Activated CD8-positive, alpha-beta memory T cell treated with anti-CD3 and anti-CD28 coated beads for 4 hours (primary cell): ENCODE data around the gene SIRPA.

Experiments used
- DNase-seq, 2 donors: peaks; one replicate each; pipeline ENCODE4 v3.0.0-alpha.2; 2020; ENCODE audit warnings: low read depth in 2 of 2

SIRPA gene

DNA sequence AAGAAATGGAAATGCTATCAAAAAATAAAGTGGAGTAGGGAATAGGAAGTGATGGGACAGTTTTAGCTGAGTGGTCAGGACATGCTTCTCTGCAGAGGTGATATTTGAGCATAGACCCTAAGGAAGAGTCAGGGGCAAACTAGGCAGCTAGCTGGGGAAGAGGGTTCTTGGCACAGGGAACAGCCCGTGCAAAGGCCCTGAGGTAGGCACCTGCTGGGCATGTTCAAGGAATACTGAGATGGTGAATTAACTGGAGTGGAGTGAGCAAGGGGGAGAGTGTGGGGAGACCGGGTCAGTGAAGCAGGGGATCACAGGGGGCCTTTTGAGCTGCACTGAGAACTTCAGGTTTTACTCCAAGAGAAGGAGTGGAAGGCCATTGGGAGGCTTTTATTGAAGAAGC lies 7.5 kb upstream of the SIRPA start:
- DNase-seq: no peak

DNA sequence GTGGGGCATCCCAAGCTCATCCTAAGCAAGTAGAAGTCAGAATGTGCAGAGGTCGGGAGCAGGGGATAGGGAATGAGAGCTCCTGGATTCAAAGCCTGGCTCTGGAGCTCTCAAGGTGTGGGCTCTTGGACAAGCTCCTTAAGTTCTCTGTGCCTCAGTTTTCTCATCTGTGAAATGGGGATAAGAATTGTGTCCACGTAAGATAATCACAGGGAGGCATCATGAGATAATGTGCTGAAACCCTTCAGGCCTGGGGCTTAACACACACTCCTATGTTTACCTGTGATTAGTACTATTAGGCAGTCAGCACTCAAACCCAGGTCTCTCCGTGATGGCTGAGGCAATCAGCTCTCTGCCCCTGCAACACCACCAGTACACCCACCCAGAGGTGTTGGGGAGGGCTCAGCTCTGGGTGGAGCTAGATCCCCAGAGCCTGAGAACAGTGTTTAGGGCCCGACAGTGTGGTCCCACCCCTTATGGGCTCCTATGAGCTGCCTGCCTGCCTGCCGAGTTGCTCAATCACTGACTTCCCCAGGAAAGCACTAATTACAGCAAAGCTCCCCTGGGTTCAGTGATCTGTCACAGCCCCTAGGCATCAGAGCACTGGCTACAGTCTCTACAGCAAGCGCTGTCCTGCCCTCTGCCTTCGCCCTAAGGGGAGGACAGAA lies 6.3 kb upstream of the SIRPA start:
- no peak for DNase-seq

DNA sequence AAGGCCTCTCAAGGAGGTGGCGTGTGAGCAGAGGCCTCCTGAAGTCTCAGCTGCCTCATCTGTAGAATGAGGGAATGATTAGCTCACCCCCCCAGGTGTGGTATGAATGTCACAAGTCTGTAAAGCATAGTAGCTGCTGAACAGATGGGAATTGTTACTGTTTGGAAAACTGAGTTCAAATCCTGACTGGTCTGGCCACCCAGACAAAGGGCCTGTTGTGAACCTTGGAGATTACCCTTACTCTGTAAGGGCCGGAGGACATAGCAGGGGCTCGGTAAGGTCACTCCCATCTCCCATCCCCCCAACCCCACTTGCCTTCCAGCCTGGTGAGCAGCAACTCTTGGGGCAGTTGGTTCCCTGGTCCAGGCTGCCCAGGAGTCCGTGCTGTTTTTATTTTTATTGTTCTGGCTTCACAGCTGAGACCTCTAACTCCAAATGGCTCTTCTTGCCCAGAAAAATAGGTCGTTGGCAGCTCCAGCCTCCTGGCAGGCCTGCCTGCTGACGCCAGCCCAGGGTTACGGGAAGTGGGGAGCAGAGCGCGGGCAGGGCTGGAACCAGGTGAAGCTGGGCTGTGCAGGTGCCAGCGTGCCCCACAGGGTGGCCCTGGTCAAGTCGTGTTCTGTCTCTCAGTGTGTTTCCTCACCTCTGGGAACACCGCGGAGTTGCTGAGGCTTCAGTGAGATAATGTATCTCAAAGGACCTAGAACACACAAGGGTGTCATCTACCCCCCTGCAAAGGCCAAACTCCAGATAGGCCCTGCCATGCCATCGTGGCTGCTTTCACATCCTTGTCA lies 4.5 kb upstream of the SIRPA start:
- no peak for DNase-seq

DNA sequence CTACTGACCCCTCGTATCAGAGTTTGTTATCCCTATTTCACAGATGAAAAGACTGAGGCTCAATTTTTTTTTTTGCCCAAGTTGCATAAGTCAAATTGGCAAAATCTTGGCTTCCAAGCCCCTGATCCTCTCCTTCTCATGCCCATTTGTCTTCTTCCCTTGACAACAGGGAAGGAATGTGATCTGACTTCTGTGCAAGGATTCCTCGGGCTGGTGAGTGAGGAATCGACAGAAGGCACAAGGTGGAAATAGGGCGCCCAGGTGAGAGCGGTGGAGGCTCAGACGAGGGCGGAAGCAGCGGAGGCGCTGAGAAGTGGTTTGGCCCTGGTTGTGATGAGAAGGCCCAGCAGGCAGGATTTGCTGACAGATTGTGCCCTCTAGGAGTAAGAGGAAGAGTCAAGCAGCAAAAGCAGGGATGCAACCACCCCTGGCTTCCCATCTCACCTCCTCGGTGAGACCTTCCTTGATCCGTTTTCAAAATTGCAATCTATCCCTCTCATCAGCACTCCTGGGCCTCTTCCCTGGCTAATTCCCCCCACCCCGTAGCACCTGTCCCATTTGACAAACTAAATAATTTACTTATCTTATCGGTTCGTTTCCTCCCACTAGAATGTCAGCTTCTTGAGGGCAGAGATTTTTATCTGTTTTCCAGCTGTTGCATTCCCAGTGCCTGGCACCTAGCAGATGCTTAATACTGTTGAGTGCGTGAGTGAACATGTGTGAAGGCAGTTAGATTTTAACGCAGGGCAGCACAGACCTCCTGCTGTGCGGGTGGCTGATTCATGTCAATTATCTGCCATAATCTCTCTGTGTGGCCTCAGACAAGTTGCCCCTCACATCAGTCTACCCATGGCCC lies 3.7 kb upstream of the SIRPA start:
- no peak for DNase-seq

DNA sequence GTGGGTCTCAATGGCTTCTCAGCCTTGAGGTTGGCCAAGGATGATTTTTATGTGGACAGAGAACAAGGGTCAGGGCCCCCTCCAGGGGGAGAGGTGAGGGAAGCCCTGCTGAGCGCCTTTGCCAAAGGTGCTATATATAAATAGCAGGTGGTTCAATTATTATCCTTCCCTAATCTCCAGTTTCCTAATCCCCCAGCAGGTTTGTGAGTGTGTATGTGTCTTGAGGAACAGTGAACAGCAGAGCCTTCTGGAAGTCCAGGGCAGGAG lies 3.2 kb upstream of the SIRPA start:
- DNase-seq: no peak

DNA sequence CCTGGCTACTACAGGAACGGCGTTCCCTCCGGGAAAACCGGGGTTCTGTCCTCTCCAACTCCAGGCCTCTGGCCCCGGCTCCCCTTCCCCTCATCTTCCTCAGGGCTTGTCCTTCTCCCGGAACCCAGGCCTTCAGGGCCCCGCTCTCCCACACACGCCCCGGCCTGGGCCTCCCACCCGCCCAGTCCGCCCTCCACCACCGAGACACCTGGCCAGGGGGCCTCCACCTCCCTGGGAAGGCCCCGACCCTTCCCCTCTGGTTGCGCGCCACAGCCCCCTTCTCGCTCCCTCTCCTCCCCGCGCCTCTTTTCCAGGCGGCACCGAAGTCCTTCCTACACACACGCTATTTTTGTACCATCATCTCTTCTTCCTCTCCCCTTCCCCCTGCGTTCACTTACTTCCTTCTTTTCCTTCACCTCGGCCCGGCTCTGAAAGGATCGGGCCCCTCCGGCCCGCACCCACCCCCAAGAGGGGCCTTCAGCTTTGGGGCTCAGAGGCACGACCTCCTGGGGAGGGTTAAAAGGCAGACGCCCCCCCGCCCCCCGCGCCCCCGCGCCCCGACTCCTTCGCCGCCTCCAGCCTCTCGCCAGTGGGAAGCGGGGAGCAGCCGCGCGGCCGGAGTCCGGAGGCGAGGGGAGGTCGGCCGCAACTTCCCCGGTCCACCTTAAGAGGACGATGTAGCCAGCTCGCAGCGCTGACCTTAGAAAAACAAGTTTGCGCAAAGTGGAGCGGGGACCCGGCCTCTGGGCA lies 1.3 kb upstream of the SIRPA start:
- DNase-seq: no peak

DNA sequence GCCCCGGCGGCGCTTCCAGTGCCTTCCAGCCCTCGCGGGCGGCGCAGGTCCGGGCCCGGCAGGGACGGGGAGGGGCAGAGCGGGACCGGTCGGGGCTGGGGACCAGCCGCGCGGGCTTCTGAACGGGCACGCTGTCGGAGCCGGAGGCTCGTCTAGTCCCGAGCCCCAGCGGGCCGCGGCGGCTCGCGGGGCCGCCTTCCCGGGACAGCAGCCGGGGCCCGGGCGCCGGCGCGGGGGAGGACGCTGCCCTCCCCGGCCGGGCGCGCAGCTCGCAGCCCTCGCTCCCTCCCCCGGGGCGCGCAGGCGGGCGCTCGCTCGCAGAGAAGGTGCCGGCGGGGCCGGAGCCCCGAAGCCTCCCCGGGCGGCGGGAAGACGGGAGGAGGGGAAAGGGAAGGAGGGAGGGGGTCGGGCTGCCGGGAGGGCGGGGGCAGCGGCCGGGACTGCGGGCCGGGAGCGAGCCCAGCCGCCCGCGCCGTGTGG lies 696 bp upstream of the SIRPA start:
- no peak for DNase-seq

DNA sequence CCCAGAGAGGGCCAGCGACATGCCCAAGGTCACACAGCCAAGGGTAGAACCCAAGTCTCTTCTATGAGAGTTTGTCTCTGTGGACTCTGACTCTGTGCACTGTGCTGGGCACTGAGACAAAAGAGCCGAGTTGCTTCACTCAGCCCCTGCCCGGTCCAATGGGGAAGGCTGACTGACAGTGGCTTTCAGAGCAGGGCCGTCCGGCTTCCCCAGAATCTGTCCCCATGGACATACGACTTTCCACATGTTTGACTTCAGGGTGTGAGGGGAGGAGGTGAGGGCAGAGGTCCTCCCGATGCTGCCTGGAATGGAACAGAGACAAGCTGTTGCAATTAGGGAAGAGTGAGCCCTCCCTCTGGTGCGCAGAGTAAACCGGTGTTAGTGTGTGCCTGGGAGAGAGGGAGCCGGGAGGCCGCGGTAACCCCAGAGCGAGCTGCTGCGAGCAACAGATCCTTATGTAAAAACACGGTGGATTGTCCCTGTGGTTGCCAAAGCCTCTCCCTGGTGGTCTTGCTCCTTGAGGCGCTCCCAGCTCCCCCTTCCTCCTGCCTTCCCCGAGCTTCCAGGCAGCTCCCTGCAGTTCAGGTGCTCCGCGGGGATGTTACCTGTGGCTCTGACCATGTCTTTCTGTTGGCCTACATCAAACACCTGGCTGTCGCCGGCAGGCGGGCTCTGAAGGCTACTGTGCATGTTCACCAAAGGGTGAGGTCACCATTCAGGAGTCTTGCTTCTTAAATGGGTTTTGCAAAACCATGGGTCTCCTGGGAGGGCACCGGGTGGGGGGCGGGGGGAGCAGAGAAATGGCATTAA lies 672 bp downstream of the SIRPA start:
- DNase-seq: no peak

DNA sequence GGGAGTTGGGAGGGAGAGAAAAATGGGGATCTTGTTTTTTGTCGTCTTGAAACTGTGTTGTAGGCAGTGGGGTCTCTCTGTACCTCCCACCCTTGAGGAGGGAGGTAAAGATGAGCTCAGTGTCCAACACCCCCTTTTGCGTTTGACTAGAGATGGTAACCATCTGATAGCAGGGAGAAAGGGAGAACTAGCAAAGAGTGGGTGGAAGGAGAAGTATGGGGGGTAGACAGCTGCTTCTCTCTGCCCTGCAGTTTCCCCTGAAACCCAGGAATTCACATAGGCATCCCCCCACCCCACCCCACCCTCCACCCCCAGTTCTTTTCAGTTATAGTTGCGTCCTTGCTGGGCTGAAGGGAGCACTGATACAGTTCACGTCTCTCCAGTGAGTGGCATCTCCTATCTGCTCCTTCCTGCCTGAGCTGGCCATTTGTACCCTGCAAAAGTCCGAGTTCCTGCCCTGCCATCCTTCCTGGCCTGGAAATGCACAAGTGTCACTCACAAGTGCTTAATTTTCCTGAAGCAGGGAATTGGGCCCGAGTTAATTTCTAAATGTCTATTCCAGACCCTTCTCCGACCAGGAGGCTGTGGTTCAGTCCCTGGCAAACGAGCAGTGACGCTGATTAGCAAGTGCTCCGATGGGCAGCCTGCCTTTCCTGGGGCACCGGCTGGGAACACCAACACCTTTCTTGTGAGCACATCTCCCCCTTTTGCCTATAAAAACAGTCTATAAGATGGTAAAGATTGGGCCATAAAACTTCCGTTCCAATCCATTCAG lies 1.5 kb downstream of the SIRPA start:
- no peak for DNase-seq

DNA sequence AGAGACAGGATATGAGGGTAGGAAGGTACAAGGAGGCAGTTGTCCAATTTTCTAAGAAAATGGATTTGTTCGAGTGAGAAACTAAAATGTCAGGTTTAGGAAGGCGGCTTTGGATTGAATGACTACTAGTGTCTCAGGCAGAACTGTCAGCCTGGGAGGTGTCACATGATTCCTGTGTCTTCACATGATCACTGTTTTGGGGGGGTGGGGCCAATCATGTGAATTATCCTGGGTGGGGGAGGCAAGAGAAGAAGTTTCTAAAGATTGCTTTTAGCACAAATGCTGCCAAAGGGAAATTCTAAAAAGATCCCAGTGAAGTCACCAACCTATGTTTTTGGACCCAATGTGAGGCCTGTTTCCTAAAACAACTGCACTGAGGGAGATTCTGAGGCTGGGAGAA lies 2.3 kb downstream of the SIRPA start:
- no peak for DNase-seq

DNA sequence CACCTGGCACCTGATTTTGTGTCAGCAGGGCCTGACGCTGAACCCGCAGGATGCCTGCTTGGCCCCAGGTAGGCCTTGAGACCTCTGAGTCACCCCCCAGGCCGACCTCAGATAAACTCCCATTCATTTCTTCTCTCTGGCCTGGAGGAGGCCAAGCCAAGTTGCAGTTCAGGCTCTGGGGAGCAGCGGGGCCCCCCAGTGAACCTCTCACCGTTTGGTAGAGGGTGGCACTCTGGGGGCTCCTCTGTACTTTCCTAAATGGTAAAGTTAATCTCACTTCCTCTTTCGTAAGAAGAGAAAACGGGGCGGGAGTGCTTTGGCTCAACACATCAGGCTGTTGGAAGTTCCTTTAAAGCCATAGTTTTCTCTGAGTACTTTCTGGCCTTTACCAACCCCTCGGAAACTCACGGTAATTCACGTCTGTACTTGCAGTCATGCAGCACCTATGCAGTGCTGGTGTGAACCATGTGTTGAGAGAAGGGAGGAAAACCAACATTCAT lies 2.8 kb downstream of the SIRPA start:
- no peak for DNase-seq

DNA sequence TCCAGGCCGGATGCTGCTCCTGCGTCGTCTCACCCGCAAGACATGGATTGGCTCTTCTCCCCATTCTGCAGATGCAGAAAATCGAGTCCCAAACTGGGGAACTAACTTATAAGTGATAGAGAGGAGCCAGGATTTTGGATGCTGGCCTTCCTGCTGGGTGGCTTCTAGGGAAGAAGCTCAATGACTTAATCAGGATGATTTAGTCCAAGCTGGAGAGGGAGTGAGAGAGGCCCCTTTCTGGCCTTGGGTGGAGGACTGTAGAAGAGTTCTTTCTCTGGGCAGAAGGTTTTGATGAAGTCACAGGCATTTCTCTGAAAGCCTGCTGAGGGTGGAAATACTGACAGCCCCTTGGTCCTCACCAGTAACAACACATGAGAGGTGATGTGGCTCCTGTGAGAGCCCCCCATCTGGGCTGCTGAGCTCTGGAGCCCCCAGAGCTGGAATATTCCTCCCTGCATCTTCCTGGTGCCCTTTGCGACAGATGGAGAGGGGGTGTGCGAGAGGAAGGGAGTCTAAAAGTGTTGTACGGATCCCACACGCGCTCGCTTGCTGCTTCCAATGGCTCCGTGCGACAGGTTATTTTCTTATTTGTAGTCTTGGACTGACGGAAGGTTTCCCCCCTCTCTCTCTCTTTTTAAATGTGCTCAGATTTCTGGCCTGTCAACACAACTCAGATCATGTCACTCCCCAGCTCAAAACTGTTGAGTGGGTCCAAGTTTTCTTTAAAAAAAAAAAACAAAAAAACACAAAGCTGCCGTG lies 3.5 kb downstream of the SIRPA start:
- DNase-seq: no peak

DNA sequence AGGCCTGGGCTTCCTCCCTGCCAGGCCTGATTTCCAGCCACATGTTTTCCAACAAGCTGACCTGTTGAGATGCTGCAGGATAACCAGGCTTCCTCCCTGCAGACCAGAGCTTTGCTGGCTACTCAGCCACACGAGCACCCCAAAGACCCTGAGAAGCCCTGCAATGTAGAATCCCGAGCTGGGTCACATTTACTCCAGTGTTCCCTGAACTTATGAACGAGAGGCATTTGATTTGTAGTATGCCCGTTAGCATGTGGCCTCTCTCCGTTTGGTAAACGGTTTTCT lies 4.0 kb downstream of the SIRPA start:
- DNase-seq: no peak

DNA sequence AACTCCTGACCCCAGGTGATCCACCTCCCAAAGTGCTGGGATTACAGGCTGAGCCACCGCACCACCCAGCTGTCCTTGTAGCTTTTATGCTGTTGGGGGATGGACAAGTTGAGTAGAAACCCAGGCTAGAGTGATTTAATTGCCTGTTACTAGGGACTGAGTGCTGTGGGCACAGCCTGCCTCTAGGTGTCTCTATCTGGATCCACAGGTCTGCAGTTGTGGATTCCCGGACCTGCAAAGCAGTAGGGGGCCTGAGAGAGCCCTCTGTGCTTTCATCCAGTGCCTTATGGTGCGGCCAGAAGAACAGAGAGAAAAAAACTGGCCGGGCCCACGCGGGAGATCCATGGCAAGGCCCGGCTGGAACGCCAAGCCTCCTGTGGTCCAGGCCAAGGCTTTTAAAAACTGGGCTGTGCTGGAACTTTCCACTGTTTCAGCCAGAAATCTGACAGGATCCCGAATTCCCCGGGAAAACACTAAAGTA lies 5.2 kb downstream of the SIRPA start:
- DNase-seq: no peak

DNA sequence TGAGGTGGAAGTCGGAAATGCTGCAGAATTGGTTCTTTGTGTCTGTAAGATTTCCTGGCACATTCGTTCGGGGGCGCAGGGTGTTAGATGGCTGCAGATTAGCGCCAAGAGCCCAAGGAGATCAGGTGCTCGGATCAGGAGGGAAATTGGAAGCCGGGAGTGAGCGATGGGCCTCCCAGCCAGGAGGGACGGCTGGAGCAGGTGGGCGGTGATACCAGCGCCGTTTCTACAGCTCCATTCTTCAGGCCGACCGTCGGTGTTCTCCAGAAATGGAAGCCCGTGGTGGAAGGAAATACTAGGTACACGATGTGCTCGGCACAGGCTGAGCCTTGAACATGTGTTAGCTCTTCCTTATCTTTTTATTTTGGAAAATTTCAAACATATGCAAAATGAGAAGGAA lies 6.5 kb downstream of the SIRPA start:
- no peak for DNase-seq

DNA sequence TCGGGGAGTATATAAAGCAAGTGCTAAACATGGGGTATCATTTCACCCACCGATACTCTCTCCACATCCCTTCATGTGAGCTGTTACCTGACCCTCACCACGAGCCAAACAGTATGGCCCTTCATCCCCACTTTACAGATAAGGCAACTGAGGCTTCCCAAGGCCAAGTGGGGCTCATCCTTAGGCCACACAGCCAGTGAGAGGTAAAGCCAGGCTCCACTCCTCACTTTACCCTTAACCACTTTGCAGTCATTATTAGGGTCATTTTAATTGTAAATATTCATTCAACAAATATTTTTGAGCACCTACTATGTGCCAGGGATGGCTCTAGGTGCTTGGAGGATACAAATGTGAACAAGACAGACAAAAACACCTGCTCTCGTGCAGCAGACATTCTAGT lies 7.0 kb downstream of the SIRPA start:
- no peak for DNase-seq

DNA sequence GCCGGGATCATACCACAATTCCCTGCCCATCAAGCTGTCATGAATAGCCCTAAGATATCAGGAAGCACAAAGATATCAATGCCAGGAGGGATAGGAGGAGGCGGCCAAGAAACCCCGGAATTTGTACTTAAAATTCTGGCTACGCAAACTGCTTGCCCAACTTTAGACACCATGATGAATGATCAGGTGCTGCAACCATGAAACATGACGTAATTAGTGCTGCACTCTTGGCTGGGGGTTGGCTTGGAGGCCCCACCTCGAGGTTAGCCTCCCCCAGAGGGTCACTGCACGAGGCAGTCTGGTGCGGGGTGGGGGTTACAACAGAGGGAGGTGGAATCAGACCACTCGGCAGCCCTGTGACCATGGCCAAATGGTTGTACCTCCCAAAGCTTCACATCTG lies 8.9 kb downstream of the SIRPA start:
- no peak for DNase-seq

DNA sequence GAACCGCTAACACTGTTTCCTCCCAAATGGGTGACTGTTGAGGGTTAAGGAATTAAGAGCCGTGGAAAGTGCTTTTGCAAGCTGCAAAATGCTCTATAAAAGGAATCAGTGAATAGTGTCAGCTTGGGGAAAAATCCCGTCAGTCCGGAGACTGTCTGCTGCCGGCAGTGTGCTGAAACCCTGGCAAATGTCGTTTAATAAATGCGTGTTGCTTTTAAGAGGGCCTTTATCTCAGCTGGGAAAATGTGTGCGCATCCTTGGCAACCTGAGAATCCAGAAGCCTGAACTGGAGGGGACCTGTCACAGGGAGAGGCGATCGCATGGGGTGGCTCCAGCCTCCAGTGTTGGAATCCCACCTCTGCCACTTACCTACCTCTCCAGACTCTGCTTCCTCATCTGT lies 9.8 kb downstream of the SIRPA start:
- no peak for DNase-seq

DNA sequence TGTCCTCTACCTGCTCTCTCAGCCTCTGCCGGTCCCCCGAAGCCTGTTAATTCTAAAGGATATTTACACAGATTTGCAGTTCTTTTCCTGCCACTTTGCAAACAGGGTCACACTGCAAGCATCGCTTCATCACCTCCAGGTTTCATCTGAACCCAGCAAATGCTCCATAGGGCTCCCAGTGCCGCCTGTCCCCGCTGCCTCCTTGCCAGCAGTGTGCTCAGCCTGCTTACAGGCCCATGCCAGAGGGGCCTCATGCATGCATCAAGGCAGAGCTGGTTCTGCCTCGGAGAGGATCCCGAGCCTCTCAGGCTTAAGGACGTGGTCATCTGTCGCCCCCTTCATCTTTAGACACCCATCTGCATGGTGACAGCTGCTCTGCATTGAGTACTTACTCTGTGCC lies 10.5 kb downstream of the SIRPA start:
- no peak for DNase-seq
